IMR-90 (cell line): ENCODE data around the gene SLC36A2.

Source experiments
- BHLHE40 ChIP-seq: fragments of 150-350 bp; IDR thresholded peaks from 2 replicates; pipeline ENCODE4 v1.6.1; 2016; ENCODE audit warnings: mild to moderate bottlenecking, low read depth, low read length
- CEBPB ChIP-seq: IDR thresholded peaks from 2 replicates; pipeline ENCODE4 v1.6.1; 2012; ENCODE audit warnings: low read depth, low read length, improper control_type of control experiment
- MXI1 ChIP-seq: IDR thresholded peaks from 2 replicates; pipeline ENCODE4 v1.6.1; 2012; ENCODE audit warnings: low read depth, mild to moderate bottlenecking, low read length, moderate library complexity, borderline replicate concordance
- POLR2A ChIP-seq: IDR thresholded peaks from 2 replicates; pipeline ENCODE4 v1.6.1; 2012; ENCODE audit warnings: mild to moderate bottlenecking, low read depth, low read length
- RAD21 ChIP-seq: IDR thresholded peaks from 2 replicates; pipeline ENCODE4 v1.6.1; 2012; ENCODE audit warnings: low read length, improper control_type of control experiment
- RFX5 ChIP-seq: IDR thresholded peaks from 2 replicates; pipeline ENCODE4 v1.8.0; 2012; ENCODE audit warnings: low read depth, mild to moderate bottlenecking, low read length, moderate library complexity
- TF ChIP-seq, protein P1 (sequence below): conservative IDR thresholded peaks from 2 replicates; pipeline ENCODE4 v1.5.1; 2012; ENCODE audit warnings: mild to moderate bottlenecking, low read depth, low read length, improper control_type of control experiment
- TF ChIP-seq, protein P2 (sequence below): fragments of 150-350 bp; IDR thresholded peaks from 2 replicates; pipeline ENCODE4 v1.6.1; 2017; ENCODE audit warnings: mild to moderate bottlenecking, antibody characterized with exemption, low read length, low read depth

GRCh38 chr5:151271336-151271735 is 76.0 kb downstream of the SLC36A2 start:
- TF ChIP-seq, protein P1, sequence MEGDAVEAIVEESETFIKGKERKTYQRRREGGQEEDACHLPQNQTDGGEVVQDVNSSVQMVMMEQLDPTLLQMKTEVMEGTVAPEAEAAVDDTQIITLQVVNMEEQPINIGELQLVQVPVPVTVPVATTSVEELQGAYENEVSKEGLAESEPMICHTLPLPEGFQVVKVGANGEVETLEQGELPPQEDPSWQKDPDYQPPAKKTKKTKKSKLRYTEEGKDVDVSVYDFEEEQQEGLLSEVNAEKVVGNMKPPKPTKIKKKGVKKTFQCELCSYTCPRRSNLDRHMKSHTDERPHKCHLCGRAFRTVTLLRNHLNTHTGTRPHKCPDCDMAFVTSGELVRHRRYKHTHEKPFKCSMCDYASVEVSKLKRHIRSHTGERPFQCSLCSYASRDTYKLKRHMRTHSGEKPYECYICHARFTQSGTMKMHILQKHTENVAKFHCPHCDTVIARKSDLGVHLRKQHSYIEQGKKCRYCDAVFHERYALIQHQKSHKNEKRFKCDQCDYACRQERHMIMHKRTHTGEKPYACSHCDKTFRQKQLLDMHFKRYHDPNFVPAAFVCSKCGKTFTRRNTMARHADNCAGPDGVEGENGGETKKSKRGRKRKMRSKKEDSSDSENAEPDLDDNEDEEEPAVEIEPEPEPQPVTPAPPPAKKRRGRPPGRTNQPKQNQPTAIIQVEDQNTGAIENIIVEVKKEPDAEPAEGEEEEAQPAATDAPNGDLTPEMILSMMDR: no peak
- TF ChIP-seq POLR2A (no peak), MXI1 (no peak), RFX5 (no peak), CEBPB (no peak), BHLHE40 (no peak), RAD21 (no peak)
- TF ChIP-seq, protein P2, sequence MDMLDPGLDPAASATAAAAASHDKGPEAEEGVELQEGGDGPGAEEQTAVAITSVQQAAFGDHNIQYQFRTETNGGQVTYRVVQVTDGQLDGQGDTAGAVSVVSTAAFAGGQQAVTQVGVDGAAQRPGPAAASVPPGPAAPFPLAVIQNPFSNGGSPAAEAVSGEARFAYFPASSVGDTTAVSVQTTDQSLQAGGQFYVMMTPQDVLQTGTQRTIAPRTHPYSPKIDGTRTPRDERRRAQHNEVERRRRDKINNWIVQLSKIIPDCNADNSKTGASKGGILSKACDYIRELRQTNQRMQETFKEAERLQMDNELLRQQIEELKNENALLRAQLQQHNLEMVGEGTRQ: no peak
